IMR-90 (cell line): ENCODE data around the gene EXOC2. TPM values are rescaled to one million over a fixed set of nuclear protein-coding genes. Genes with fewer than 3 reads are reported as not detected.

Source experiments
- ATAC-seq: fragments of 200-7000 bp; cut with Tn5 transposase; 2 replicates; pipeline ENCODE4 v1.9.1; 2020; ENCODE audit warnings: low read depth, mild to moderate bottlenecking, moderate library complexity
- BruUV-seq: library from RNA; stranded (reverse); fragments of 400-500 nt; replicated peaks from 2 replicates; lab custom pipeline; 2021; lab: Mats Ljungman, UMichigan
- CTCF ChIA-PET: fragments of 300-600 bp; formaldehyde crosslinking; extraction: SDS; loops from one replicate; lab custom pipeline; 2021; ENCODE audit warnings: antibody characterized with exemption; lab: Yijun Ruan, JAX
- POLR2A ChIA-PET: fragments of 300-600 bp; sonication (Branson Sonifier 250); formaldehyde crosslinking; loops from one replicate; lab custom pipeline; 2022; ENCODE audit warnings: antibody characterized with exemption; ENCODE audit not compliant: unreplicated experiment; lab: Charles Lee
- DNase-seq: peaks from one replicate; pipeline ENCODE4 v3.0.0; 2013
- H2AFZ ChIP-seq: replicated peaks from 2 replicates; pipeline ENCODE3; 2013; ENCODE audit warnings: low read length, mild to moderate bottlenecking; ENCODE audit not compliant: poor library complexity
- H2AK5ac ChIP-seq: 2 replicates; pipeline ENCODE4 v1.6.1; 2013; ENCODE audit warnings: low read depth, low read length, inconsistent platforms
- H2AK9ac ChIP-seq: replicated peaks from 2 replicates; pipeline ENCODE3; 2013; ENCODE audit warnings: mild to moderate bottlenecking, low read depth, low read length, moderate library complexity; ENCODE audit not compliant: poor library complexity
- H2BK120ac ChIP-seq: 2 replicates; pipeline ENCODE4 v1.6.1; 2013; ENCODE audit warnings: low read depth, low read length, inconsistent platforms
- H2BK15ac ChIP-seq: 3 replicates; pipeline ENCODE4 v1.6.1; 2013; ENCODE audit warnings: low read depth, low read length, inconsistent platforms
- H2BK20ac ChIP-seq: 2 replicates; pipeline ENCODE4 v1.6.1; 2013; ENCODE audit warnings: low read depth, mild to moderate bottlenecking, inconsistent platforms, low read length, moderate library complexity
- H2BK5ac ChIP-seq: 2 replicates; pipeline ENCODE4 v1.6.1; 2013; ENCODE audit warnings: mild to moderate bottlenecking, low read depth, low read length, inconsistent platforms; ENCODE audit not compliant: poor library complexity, severe bottlenecking
- H3K14ac ChIP-seq: replicated peaks from 2 replicates; pipeline ENCODE4 v1.6.1; 2013; ENCODE audit warnings: low read depth, low read length, inconsistent platforms
- H3K18ac ChIP-seq: 2 replicates; pipeline ENCODE4 v1.6.1; 2013; ENCODE audit warnings: low read depth, low read length, control low read depth
- H3K23ac ChIP-seq: 2 replicates; pipeline ENCODE4 v1.6.1; 2013; ENCODE audit warnings: low read depth, low read length, inconsistent platforms
- H3K27ac ChIP-seq: 2 replicates; pipeline ENCODE4 v1.5.1; 2013; ENCODE audit warnings: mild to moderate bottlenecking, control low read depth, low read length; ENCODE audit not compliant: insufficient read depth
- H3K27me3 ChIP-seq: 2 replicates; pipeline ENCODE4 v1.6.1; 2013; ENCODE audit warnings: low read length; ENCODE audit not compliant: control insufficient read depth, insufficient read depth
- H3K36me3 ChIP-seq: 2 replicates; pipeline ENCODE4 v1.6.1; 2013; ENCODE audit warnings: low read length, mixed read lengths; ENCODE audit not compliant: control insufficient read depth, insufficient read depth
- H3K4ac ChIP-seq: 2 replicates; pipeline ENCODE4 v1.6.1; 2013; ENCODE audit warnings: low read depth, low read length, inconsistent platforms
- H3K4me1 ChIP-seq: 2 replicates; pipeline ENCODE4 v1.6.1; 2013; ENCODE audit warnings: low read length, mixed read lengths; ENCODE audit not compliant: control insufficient read depth, insufficient read depth
- H3K4me2 ChIP-seq: 2 replicates; pipeline ENCODE4 v1.6.1; 2013; ENCODE audit warnings: low read depth, mild to moderate bottlenecking, control low read depth, low read length, moderate library complexity
- H3K4me3 ChIP-seq: 2 replicates; pipeline ENCODE4 v1.5.1; 2013; ENCODE audit warnings: low read depth, mild to moderate bottlenecking, control low read depth, low read length, moderate library complexity; ENCODE audit not compliant: insufficient read depth
- H3K56ac ChIP-seq: 2 replicates; pipeline ENCODE4 v1.6.1; 2013; ENCODE audit warnings: low read length, inconsistent platforms; ENCODE audit not compliant: insufficient read depth; ENCODE audit errors: extremely low read depth
- H3K79me1 ChIP-seq, 2 experiments: 2 replicates each; pipeline ENCODE4 v1.6.1; 2013; ENCODE audit warnings: low read length in 2 of 2, inconsistent platforms in 1 of 2, low read depth in 1 of 2
- H3K9ac ChIP-seq: 2 replicates; pipeline ENCODE4 v1.6.1; 2013; ENCODE audit warnings: low read depth, low read length, control low read depth
- H3K9me1 ChIP-seq: 2 replicates; pipeline ENCODE4 v1.6.1; 2013; ENCODE audit warnings: low read length, inconsistent platforms; ENCODE audit not compliant: insufficient read depth
- H3K9me3 ChIP-seq: 2 replicates; pipeline ENCODE4 v1.6.1; 2013; ENCODE audit warnings: low read length; ENCODE audit not compliant: control insufficient read depth, insufficient read depth
- H4K20me1 ChIP-seq: 2 replicates; pipeline ENCODE4 v1.6.1; 2013; ENCODE audit warnings: low read length, inconsistent platforms; ENCODE audit not compliant: insufficient read depth
- H4K5ac ChIP-seq: 2 replicates; pipeline ENCODE4 v1.6.1; 2013; ENCODE audit warnings: mild to moderate bottlenecking, low read depth, low read length, control low read depth
- H4K8ac ChIP-seq, 2 experiments: 2 replicates each; pipeline ENCODE4 v1.6.1; 2013; ENCODE audit warnings: low read depth in 2 of 2, low read length in 2 of 2, control low read depth in 1 of 2, inconsistent platforms in 1 of 2
- H4K91ac ChIP-seq: 2 replicates; pipeline ENCODE4 v1.6.1; 2013; ENCODE audit warnings: low read depth, low read length, inconsistent platforms; ENCODE audit not compliant: insufficient read depth
- BHLHE40 ChIP-seq: fragments of 150-350 bp; IDR thresholded peaks from 2 replicates; pipeline ENCODE4 v1.6.1; 2016; ENCODE audit warnings: mild to moderate bottlenecking, low read depth, low read length
- CHD1 ChIP-seq: IDR thresholded peaks from 2 replicates; pipeline ENCODE4 v1.6.1; 2012; ENCODE audit warnings: low read depth, low read length, improper control_type of control experiment
- MXI1 ChIP-seq: IDR thresholded peaks from 2 replicates; pipeline ENCODE4 v1.6.1; 2012; ENCODE audit warnings: low read depth, mild to moderate bottlenecking, low read length, moderate library complexity, borderline replicate concordance
- RAD21 ChIP-seq: IDR thresholded peaks from 2 replicates; pipeline ENCODE4 v1.6.1; 2012; ENCODE audit warnings: low read length, improper control_type of control experiment
- RFX5 ChIP-seq: IDR thresholded peaks from 2 replicates; pipeline ENCODE4 v1.8.0; 2012; ENCODE audit warnings: low read depth, mild to moderate bottlenecking, low read length, moderate library complexity
- SMC3 ChIP-seq: fragments of 150-350 bp; IDR thresholded peaks from 2 replicates; pipeline ENCODE4 v1.6.1; 2016; ENCODE audit warnings: low read depth, mild to moderate bottlenecking, antibody characterized with exemption, low read length, moderate library complexity
- WGBS, 2 experiments: methylation state at CpG; one replicate each; pipeline versions ENCODE4 v1.1.5 to v1.1.7; 2013; ENCODE audit warnings: missing lambda C conversion rate in 2 of 2; ENCODE audit not compliant: insufficient read length in 1 of 2; ENCODE audit errors: extremely low coverage in 2 of 2; 5-methylcytosine and 5-hydroxymethylcytosine counted together
- dilution Hi-C: fragments of 300-500 bp; cut with HindIII; formaldehyde crosslinking; loops from one replicate; pipeline ENCODE4 v1.14.3; 2018; ENCODE audit warnings: low sequenced_read_pairs; ENCODE audit not compliant: unreplicated experiment
- in situ Hi-C: fragments of 300-500 bp; cut with MboI; formaldehyde crosslinking; loops from 3 replicates; pipeline ENCODE4 v1.14.3; 2019; ENCODE audit warnings: low sequenced_read_pairs, inconsistent platforms, mixed read lengths
- intact Hi-C: fragments of 100-400 bp; cut with micrococcal nuclease; formaldehyde crosslinking; loops from 2 replicates; pipeline ENCODE4 v1.10.0; 2022
- polyA plus RNA-seq, 3 experiments: library from polyadenylated mRNA; depleted of rRNA; stranded (reverse); fragments of >200 nt; gene quantifications; 2 replicates each; pipeline ENCODE4 v1.2.3, GENCODE V29; 2012; ENCODE audit warnings: low replicate concordance in 1 of 3
- total RNA-seq: library from RNA; depleted of rRNA; stranded (reverse); fragments of >200 nt; gene quantifications from 2 replicates; pipeline ENCODE4 v1.2.3, GENCODE V29; 2012
- TF ChIP-seq, protein P1 (sequence below): conservative IDR thresholded peaks from 2 replicates; pipeline ENCODE4 v1.5.1; 2012; ENCODE audit warnings: mild to moderate bottlenecking, low read depth, low read length, improper control_type of control experiment
- TF ChIP-seq, protein P2 (sequence below): fragments of 150-350 bp; IDR thresholded peaks from 2 replicates; pipeline ENCODE4 v1.6.1; 2017; ENCODE audit warnings: mild to moderate bottlenecking, antibody characterized with exemption, low read length, low read depth

The EXOC2 gene
- total and polyA plus RNA-seq, 2 of the 4 experiments (the other 2 are of a cell fraction), result 13.1 to 37.3 TPM

DNA sequence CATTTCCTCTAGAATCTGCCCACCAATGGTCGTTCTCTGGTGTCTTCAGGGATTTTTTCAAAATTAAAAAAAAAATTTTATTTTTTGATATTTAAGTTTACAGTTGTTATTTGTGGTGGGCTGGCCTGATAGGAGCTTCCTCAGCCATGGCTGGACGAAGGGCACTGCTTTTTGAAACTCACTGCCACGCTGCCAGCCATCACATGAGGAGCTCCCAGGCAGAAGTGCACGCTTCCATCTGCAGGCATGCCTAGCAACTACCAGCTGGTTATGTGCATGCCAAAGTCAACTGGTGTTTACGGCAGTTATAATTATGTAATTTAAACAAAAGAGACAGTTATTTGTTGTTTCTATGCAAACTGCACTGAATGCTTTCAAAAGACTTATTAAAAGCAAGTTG lies 196.3 kb downstream of the EXOC2 start:
- Histone ChIP-seq H3K56ac (no peak overlapping the region), H3K23ac (no peak overlapping the region), H2BK120ac (no peak overlapping the region), H3K18ac (no peak overlapping the region), H3K9me1 (peaks cover 6% of the 10 kb centered on the region; the same call in 1 of the 2 replicates), H3K79me1 (no peaks in the 10 kb centered on the region), H3K4ac (no peak overlapping the region), H3K27me3 (no peaks in the 10 kb centered on the region), H3K4me2 (no peak overlapping the region), H2BK20ac (no peak overlapping the region), H2BK5ac (no peak overlapping the region), H3K14ac (no peak overlapping the region), H3K9ac (no peak overlapping the region), H4K20me1 (no peaks in the 10 kb centered on the region), H3K4me3 (no peak overlapping the region), H2AK5ac (no peak overlapping the region), H4K8ac (no peak overlapping the region), H2AFZ (no peak overlapping the region), H3K27ac (no peak overlapping the region), H2AK9ac (no peak overlapping the region), H3K36me3 (peaks cover 7% of the 10 kb centered on the region; the same call in 1 of the 2 replicates), H4K91ac (no peak overlapping the region), H2BK15ac (no peak overlapping the region), H4K5ac (no peak overlapping the region), H3K9me3 (no peaks in the 10 kb centered on the region), H3K4me1 (no peaks in the 10 kb centered on the region)
- no peak for DNase-seq
- in situ Hi-C loops, result no loop called here
- ChIA-PET CTCF (no interaction called here), POLR2A (no interaction called here)
- ATAC-seq, result no peak
- intact Hi-C loops, result no loop called here
- no CpG with 5 or more reads among the region's 5 CpGs for WGBS, 2 experiments
- BruUV-seq, result no TSS peak
- dilution Hi-C loops, result no loop called here
- TF ChIP-seq RAD21 (no peak), RFX5 (no peak), CHD1 (no peak), MXI1 (no peak), SMC3 (no peak), BHLHE40 (no peak)
- TF ChIP-seq, protein P1, sequence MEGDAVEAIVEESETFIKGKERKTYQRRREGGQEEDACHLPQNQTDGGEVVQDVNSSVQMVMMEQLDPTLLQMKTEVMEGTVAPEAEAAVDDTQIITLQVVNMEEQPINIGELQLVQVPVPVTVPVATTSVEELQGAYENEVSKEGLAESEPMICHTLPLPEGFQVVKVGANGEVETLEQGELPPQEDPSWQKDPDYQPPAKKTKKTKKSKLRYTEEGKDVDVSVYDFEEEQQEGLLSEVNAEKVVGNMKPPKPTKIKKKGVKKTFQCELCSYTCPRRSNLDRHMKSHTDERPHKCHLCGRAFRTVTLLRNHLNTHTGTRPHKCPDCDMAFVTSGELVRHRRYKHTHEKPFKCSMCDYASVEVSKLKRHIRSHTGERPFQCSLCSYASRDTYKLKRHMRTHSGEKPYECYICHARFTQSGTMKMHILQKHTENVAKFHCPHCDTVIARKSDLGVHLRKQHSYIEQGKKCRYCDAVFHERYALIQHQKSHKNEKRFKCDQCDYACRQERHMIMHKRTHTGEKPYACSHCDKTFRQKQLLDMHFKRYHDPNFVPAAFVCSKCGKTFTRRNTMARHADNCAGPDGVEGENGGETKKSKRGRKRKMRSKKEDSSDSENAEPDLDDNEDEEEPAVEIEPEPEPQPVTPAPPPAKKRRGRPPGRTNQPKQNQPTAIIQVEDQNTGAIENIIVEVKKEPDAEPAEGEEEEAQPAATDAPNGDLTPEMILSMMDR, result no peak
- TF ChIP-seq, protein P2, sequence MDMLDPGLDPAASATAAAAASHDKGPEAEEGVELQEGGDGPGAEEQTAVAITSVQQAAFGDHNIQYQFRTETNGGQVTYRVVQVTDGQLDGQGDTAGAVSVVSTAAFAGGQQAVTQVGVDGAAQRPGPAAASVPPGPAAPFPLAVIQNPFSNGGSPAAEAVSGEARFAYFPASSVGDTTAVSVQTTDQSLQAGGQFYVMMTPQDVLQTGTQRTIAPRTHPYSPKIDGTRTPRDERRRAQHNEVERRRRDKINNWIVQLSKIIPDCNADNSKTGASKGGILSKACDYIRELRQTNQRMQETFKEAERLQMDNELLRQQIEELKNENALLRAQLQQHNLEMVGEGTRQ, result no peak
